VCaP (cell line): ENCODE results near the gene RTP5.

ENCODE experiments used
- H3K27ac ChIP-seq: fragments of 450-650 bp; 2 replicates; pipeline ENCODE4 v1.5.1; 2017
- TF ChIP-seq, protein P1 (sequence below): fragments of 450-650 bp; conservative IDR thresholded peaks from 2 replicates; pipeline ENCODE4 v1.5.1; 2017; ENCODE audit warnings: mild to moderate bottlenecking, moderate library complexity

The RTP5 gene

DNA sequence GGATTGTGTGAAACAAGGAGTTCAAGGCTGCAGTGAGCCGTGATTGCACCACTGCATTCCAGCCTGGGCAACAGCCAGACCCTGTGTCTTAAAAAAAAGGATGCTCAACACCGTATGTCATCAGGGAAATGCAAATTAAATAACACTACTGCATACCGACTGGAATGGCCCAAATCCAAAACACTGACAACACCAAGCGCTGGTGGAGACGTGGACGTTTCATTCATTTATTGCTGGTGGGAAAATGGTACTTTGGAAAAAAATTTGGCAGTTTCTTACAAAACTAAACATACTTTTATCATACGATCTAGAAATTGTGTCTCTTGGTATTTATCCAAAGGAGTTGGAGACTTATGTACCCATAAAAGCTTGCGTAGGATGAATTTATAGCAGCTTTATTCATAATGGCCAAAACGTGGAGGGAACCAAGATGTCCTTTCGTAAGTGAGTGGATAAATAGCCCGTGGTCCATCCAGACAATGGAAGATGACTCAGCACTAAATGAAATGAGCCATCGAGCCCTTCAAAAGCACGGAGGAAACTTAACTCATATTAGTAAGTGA lies 36.3 kb upstream of the RTP5 start:
- TF ChIP-seq, protein P1, sequence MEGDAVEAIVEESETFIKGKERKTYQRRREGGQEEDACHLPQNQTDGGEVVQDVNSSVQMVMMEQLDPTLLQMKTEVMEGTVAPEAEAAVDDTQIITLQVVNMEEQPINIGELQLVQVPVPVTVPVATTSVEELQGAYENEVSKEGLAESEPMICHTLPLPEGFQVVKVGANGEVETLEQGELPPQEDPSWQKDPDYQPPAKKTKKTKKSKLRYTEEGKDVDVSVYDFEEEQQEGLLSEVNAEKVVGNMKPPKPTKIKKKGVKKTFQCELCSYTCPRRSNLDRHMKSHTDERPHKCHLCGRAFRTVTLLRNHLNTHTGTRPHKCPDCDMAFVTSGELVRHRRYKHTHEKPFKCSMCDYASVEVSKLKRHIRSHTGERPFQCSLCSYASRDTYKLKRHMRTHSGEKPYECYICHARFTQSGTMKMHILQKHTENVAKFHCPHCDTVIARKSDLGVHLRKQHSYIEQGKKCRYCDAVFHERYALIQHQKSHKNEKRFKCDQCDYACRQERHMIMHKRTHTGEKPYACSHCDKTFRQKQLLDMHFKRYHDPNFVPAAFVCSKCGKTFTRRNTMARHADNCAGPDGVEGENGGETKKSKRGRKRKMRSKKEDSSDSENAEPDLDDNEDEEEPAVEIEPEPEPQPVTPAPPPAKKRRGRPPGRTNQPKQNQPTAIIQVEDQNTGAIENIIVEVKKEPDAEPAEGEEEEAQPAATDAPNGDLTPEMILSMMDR, result no peak
- H3K27ac ChIP-seq, result peak overlapping the region; percentile 49

DNA sequence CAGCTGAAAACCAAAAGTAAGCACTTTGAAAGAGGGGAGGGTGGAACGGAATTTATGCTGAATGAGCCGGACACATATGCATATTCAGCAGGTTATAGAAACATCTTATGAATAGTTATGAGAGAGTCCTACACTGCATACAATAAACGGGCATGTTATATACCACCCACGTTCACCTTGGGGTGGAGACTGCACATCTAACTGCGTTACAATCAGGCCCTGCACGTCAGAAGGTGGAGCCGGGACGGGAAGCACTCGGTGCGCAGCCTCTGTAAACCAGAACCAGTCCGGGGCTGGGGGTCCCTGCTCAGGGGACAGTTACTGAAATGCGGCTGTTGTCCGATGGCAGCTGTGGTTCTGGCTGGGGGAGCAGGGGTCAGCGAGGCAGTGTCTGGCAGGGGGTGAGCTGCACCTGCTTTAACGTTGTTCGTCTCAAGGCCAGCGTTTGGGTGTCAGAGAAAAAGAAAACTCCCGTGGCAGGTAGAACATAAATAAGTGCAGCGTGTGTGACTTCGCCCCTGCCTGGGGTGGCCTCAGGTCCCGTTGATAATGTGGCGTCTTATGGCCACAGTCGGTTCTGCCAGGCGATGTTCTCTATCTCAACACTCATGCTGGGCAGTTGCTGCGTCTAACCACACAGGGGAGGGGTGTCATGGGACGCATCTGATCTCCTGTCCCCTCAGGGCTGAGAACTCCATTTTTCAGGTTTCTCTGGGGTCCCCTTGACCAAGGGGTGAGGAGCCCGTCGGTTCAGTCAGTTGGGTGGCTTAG lies 35.6 kb upstream of the RTP5 start:
- peak overlapping the region; percentile 49 for H3K27ac ChIP-seq

DNA sequence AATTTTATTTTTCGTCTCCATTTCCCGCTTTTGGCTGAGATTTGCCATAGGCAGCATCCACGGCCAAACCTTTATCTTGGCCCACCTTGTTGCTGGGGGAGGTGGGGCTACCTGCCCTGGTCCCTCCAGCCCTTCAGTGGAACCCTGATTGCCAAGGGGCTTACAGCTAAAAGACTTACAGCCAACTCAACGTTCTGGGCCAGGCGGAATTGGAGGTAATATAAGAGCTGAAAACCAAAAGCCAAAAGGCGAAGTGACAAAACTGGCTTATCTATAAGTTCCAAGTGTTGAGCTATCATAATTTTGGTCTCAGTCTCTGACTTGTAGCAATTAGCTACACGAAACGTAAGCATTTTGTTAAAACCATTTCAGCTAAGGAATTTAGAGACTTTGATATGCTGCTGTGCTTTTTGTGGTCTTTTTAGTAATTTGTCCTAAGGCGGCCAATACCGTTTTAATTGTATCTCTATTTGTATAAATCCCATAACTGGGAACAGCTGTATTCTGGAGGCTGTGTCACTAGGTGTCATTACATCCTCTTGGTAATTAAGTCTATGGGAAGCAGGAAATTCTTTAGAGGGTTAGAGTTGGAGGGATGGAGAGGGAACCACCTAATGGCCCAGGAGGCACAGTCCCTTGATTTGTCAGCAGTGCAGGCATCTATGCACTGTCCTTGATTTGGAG lies 34.9 kb upstream of the RTP5 start:
- no peak overlapping the region for H3K27ac ChIP-seq
- TF ChIP-seq, protein P1, result no peak

DNA sequence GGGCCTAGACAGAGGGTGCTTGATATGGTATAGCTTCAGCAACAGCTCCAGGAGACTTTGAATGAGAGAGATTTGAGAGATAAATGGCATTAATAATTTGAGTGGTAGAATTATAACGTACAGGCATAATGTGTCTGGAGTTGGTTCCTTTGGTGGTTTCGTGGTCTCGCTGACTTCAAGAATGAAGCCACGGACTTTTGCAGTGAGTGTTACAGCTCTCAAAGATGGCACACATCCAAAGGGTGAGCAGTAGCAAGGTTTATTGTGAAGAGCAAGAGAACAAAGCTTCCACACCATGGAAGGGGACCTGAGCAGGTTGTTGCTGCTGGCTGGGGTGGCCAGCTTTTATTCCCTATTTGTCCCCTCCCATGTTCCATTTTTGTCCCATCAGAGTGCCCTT lies 33.9 kb upstream of the RTP5 start:
- TF ChIP-seq, protein P1, result no peak
- no peak overlapping the region for H3K27ac ChIP-seq

DNA sequence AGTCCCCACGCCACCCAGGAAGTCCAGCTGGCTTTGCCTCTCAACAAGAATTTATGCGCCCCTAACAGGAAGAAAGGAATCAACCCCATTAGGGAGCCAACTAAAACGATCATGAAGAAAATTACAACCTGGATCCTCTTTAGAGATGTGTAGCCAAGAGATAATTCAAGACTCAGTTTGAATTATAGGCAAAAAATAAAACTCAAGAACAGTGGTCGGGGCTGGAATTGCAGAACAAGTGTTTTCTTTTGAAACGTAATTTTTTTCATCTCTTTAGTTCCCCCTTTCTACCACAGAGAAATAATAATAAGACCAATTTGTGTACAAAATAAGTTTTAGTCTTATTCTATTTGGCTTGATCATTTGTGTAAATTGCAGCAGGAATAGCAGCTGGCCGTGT lies 33.2 kb upstream of the RTP5 start:
- TF ChIP-seq, protein P1, result no peak

DNA sequence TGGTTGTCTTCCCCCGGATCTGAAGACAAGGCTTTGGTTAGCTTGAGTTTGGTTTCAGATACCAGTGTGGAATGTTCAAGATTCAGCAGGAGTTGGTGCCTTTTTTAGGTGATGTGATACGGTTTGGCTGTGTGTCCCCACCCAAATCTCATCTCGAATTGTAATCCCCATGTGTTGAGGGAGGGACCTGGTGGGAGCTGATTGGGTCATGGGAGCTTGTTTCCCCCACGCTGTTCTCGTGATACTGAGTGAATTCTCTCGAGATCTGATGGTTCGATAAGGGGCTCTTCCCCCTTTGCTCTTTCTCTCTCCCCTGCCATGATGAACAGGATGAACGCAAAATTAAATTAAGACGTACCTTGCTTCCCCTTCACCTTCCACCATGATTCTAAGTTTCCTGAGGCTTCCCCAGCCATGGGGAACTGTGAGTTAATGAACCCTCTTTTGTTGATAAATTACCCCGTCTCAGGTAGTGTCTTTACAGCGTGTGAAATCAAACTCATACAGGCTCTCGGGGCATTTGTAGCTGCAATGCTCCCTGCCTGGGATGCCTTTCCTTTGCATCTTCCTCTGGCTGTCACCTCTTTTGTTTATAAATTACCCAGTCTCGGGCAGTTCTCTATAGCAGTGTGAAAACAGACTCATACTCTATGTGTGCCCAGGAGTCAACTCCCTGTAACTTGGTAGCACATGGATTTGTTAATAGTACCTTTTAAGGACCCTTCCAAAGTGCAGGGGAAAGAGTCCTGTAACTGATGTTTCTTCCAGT lies 32.1 kb upstream of the RTP5 start:
- TF ChIP-seq, protein P1, result no peak
- H3K27ac ChIP-seq, result no peak overlapping the region

More for the DNA sequence above, 33.2 kb upstream of the RTP5 start:
- H3K27ac ChIP-seq, result no peak overlapping the region

DNA sequence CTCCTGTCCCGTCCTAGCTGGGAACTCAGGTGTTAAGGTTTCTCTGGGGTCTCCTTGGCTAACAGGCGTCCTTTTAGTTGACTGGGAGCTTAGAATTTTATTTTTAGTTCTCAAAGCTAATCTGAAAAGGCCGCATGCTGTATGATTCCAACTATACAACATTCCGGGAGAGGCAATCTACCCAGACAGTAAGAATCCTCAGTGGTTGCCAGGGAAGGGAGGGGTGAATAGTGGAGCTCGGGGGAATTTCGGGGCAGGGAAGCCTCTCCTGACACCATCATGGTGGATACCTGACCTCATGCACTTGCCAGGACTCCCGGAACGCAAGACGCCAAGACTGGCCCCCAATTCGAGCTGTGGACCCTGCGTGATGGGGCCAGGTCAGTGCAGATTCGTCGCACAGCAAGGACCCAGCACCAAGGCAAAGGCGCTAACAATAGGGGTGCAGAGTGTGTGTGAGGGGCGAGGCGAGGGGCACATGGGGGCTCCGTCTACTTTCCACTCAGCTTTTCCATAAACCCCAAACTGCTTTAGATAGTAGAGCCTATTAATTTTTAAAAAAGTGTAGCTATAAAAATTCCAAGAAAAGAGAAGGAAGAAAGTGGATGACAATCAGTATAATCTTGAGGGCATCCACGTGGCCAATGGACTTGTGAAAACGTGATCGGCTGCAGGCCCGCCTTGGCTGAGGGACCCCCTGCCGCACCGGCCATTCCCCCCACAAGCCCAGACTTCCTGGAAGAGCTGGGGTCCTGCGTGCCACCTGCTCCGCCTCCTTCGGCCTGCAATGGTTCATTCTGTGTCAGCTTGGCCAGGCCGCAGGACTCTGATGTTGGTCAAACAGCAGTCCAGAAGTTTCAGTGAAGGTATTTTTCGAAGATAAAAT lies 28.1 kb upstream of the RTP5 start:
- H3K27ac ChIP-seq, result no peak overlapping the region
- TF ChIP-seq, protein P1, result no peak
